HCT116 (cell line): Measurements from ENCODE around the gene CORO7. TPM values are rescaled to one million over a fixed set of nuclear protein-coding genes. Genes with fewer than 3 reads are reported as not detected.

ENCODE experiments used
- ATAC-seq: fragments of 200-7000 bp; cut with Tn5 transposase; 2 replicates; pipeline ENCODE4 v1.9.1; 2020; ENCODE audit warnings: mild to moderate bottlenecking, moderate library complexity
- BruUV-seq: library from RNA; stranded (reverse); fragments of 400-500 nt; replicated peaks from 2 replicates; lab custom pipeline; 2021; lab: Mats Ljungman, UMichigan
- CTCF ChIA-PET: fragments of 300-600 bp; sonication (Branson Sonifier 250); formaldehyde crosslinking; loops from one replicate; lab custom pipeline; 2021; ENCODE audit warnings: antibody characterized with exemption; lab: Charles Lee
- POLR2A ChIA-PET: fragments of 300-600, 350-600 bp; sonication (Branson Sonifier 250); formaldehyde crosslinking; loops from one replicate; lab custom pipeline; 2021; ENCODE audit warnings: antibody characterized with exemption; lab: Charles Lee
- RAD21 ChIA-PET, 2 experiments: fragments of 300-600 bp; sonication (Branson Sonifier 250); formaldehyde crosslinking; loops; one replicate each; lab custom pipeline; 2023; ENCODE audit warnings: low total read pairs in 2 of 2; ENCODE audit not compliant: uncharacterized antibody in 2 of 2, unreplicated experiment in 2 of 2, low non-redundant PET in 1 of 2; lab: Charles Lee
- DNase-seq: peaks from one replicate; pipeline ENCODE4 v3.0.0-alpha.2; 2010; ENCODE audit warnings: low read depth, low spot score
- H2AFZ ChIP-seq: fragments of 200-600 bp; shearing (Covaris generic), sonication (generic); 2 replicates; pipeline ENCODE4 v1.6.1; 2017; ENCODE audit warnings: low read depth, mixed run types, mixed read lengths, antibody characterized with exemption, low read length; ENCODE audit not compliant: poor library complexity, severe bottlenecking
- H3K27ac ChIP-seq: 2 replicates; pipeline ENCODE4 v1.5.1; 2012; ENCODE audit warnings: low read depth, low read length
- H3K27me3 ChIP-seq: fragments of 200-600 bp; sonication (generic); 2 replicates; pipeline ENCODE4 v1.6.1; 2016; ENCODE audit warnings: mixed run types, low read length, mixed read lengths; ENCODE audit not compliant: insufficient read depth
- H3K36me3 ChIP-seq, 2 experiments: fragments of 200-500 bp in 1 of 2; fragments of 200-600 bp in 1 of 2; sonication (Bioruptor generic) in 1 of 2; sonication (generic) in 1 of 2; 2 replicates each; pipeline versions ENCODE4 v1.5.1 to v1.6.1; 2014 to 2016; ENCODE audit warnings: low read length in 2 of 2, inconsistent platforms in 1 of 2, mixed read lengths in 1 of 2, mixed run types in 1 of 2; ENCODE audit not compliant: insufficient read depth in 2 of 2, control insufficient read depth in 1 of 2
- H3K4me1 ChIP-seq, 2 experiments: fragments of 200-600 bp in 1 of 2; sonication (generic) in 1 of 2; 2 replicates each; pipeline versions ENCODE4 v1.5.1 to v1.6.1; 2012 to 2017; ENCODE audit warnings: low read length in 2 of 2, inconsistent platforms in 1 of 2, mild to moderate bottlenecking in 1 of 2, mixed read lengths in 1 of 2, mixed run types in 1 of 2, moderate library complexity in 1 of 2; ENCODE audit not compliant: insufficient read depth in 2 of 2, control insufficient read depth in 1 of 2
- H3K4me2 ChIP-seq: fragments of 200-600 bp; sonication (generic); 2 replicates; pipeline ENCODE4 v1.6.1; 2017; ENCODE audit warnings: mixed run types, low read length, mixed read lengths
- H3K4me3 ChIP-seq, 2 experiments: fragments of 200-600 bp in 1 of 2; sonication (generic) in 1 of 2; replicated peaks in 1 of 2; 2 replicates each; pipeline ENCODE4 v1.5.1; 2011 to 2016; ENCODE audit warnings: low read length in 2 of 2, control low read depth in 1 of 2, low read depth in 1 of 2, mild to moderate bottlenecking in 1 of 2, mixed read lengths in 1 of 2, mixed run types in 1 of 2
- H3K79me2 ChIP-seq: fragments of 200-600 bp; sonication (generic); 2 replicates; pipeline ENCODE4 v1.6.1; 2017; ENCODE audit warnings: mild to moderate bottlenecking, mixed run types, low read length, moderate library complexity, mixed read lengths; ENCODE audit not compliant: insufficient read depth
- H3K9ac ChIP-seq: fragments of 200-600 bp; sonication (generic); 2 replicates; pipeline ENCODE4 v1.6.1; 2016; ENCODE audit warnings: low read length, mixed read lengths
- H3K9me2 ChIP-seq: fragments of 200-600 bp; sonication (generic), shearing (Covaris generic); 2 replicates; pipeline ENCODE4 v1.6.1; 2017; ENCODE audit warnings: mixed run types, mild to moderate bottlenecking, moderate library complexity; ENCODE audit not compliant: insufficient read depth
- H3K9me3 ChIP-seq, 2 experiments: fragments of 200-500 bp in 1 of 2; fragments of 200-600 bp in 1 of 2; sonication (Bioruptor generic) in 1 of 2; sonication (generic) in 1 of 2; 2 replicates each; pipeline ENCODE4 v1.6.1; 2014 to 2017; ENCODE audit warnings: low read length in 2 of 2, mixed read lengths in 2 of 2, inconsistent platforms in 1 of 2, low read depth in 1 of 2, mild to moderate bottlenecking in 1 of 2, mixed run types in 1 of 2, moderate library complexity in 1 of 2; ENCODE audit not compliant: control insufficient read depth in 1 of 2, insufficient read depth in 1 of 2
- H4K20me1 ChIP-seq: fragments of 200-600 bp; sonication (generic), shearing (Covaris generic); 2 replicates; pipeline ENCODE4 v1.6.1; 2017; ENCODE audit warnings: mixed run types, mild to moderate bottlenecking, moderate library complexity; ENCODE audit not compliant: insufficient read depth
- JUND ChIP-seq: IDR thresholded peaks from 2 replicates; pipeline ENCODE4 v1.6.1; 2012
- POLR2A ChIP-seq: IDR thresholded peaks from 2 replicates; pipeline ENCODE4 v1.7.0; 2011; ENCODE audit warnings: borderline replicate concordance; ENCODE audit not compliant: insufficient read depth, insufficient read length; ENCODE audit errors: extremely low read depth
- SIN3A ChIP-seq: IDR thresholded peaks from 2 replicates; pipeline ENCODE4 v1.6.1; 2012; ENCODE audit warnings: low read depth
- TCF7L2 ChIP-seq: IDR thresholded peaks from 2 replicates; pipeline ENCODE4 v1.7.0; 2011; ENCODE audit warnings: borderline replicate concordance, inconsistent platforms; ENCODE audit not compliant: insufficient read depth, insufficient read length; ENCODE audit errors: extremely low read depth
- YY1 ChIP-seq: IDR thresholded peaks from 2 replicates; pipeline ENCODE4 v1.6.1; 2011; ENCODE audit warnings: low read length, low read depth, moderate library complexity, mild to moderate bottlenecking; ENCODE audit not compliant: insufficient replicate concordance; ENCODE audit errors: extremely low read depth
- ZFX ChIP-seq: fragments of 450-650 bp; IDR thresholded peaks from 2 replicates; pipeline ENCODE4 v1.6.1; 2017
- intact Hi-C: fragments of 100-400 bp; cut with micrococcal nuclease; formaldehyde crosslinking; loops from 2 replicates; pipeline ENCODE4 v1.10.0; 2022
- total RNA-seq: library from RNA; stranded (reverse); gene quantifications from one replicate; pipeline ENCODE4 v1.2.1, GENCODE V29; 2021; ENCODE audit not compliant: unreplicated experiment
- TF ChIP-seq, protein P1 (sequence below), 3 experiments: fragments of 200-600 bp in 1 of 3; sonication (generic) in 1 of 3; IDR thresholded peaks in 2 of 3; conservative IDR thresholded peaks in 1 of 3; 2 replicates each; pipeline ENCODE4 v1.5.1; 2012 to 2017; ENCODE audit warnings: low read depth in 2 of 3, low read length in 2 of 3, antibody characterized with exemption in 1 of 3, borderline replicate concordance in 1 of 3, control low read depth in 1 of 3, mild to moderate bottlenecking in 1 of 3, mixed read lengths in 1 of 3, mixed run types in 1 of 3, moderate library complexity in 1 of 3; ENCODE audit not compliant: insufficient read depth in 1 of 3

The CORO7 gene
- total RNA-seq, 1 experiment from 2014 or later, result 21.3 TPM

DNA sequence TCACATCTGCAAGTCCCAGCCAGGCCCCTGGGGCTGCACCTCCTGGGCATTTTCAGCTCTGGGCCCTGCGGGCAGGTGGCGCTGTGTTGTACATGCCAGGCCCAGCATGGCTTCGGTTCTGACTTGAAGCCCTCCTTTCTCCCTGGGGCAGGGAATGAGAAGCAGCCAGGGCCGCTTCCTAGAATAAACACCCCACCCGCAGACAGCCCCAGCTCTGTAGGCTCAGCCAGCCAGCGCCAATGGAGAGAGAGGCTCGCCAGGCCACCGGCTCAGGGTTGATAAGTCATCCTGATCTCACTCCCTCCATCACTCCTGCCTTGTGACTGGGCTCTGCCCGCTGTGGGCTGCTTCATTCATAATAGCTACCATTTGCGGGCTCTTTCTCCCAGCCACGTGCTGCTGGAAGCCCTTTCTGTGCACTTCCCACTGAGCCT, 106.5 kb downstream of the CORO7 start:
- peaks cover 30 to 62% of the 10 kb centered on the region in 2 experiments for H3K4me1 ChIP-seq
- H3K9ac ChIP-seq, result peak overlapping the region; percentile 10; the same call in 1 of the 2 replicates
- no peaks in the 10 kb centered on the region for H3K36me3 ChIP-seq
- peak overlapping the region; percentile 78 for H3K4me2 ChIP-seq
- H3K27ac ChIP-seq, result peak overlapping the region; percentile 23; the same call in 1 of the 2 replicates
- no peaks in the 10 kb centered on the region for H3K27me3 ChIP-seq
- CTCF ChIA-PET, result interaction anchor here (0.7 to 5.7 kb wide), 10 partner anchors 8 to 93 kb away, joined by 3 to 40 read pairs (median 9); partner anchors contain the start of gene TFAP4
- H3K9me3 ChIP-seq, result no peaks in the 10 kb centered on the region
- ATAC-seq, result peak; percentile 57
- H3K4me3 ChIP-seq, result no peak overlapping the region
- peak overlapping the region; percentile 0 for H2AFZ ChIP-seq
- BruUV-seq, result no TSS peak
- TF ChIP-seq SIN3A, result no peak
- TF ChIP-seq, protein P1, sequence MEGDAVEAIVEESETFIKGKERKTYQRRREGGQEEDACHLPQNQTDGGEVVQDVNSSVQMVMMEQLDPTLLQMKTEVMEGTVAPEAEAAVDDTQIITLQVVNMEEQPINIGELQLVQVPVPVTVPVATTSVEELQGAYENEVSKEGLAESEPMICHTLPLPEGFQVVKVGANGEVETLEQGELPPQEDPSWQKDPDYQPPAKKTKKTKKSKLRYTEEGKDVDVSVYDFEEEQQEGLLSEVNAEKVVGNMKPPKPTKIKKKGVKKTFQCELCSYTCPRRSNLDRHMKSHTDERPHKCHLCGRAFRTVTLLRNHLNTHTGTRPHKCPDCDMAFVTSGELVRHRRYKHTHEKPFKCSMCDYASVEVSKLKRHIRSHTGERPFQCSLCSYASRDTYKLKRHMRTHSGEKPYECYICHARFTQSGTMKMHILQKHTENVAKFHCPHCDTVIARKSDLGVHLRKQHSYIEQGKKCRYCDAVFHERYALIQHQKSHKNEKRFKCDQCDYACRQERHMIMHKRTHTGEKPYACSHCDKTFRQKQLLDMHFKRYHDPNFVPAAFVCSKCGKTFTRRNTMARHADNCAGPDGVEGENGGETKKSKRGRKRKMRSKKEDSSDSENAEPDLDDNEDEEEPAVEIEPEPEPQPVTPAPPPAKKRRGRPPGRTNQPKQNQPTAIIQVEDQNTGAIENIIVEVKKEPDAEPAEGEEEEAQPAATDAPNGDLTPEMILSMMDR (IDR thresholded peaks at IDR 0.05 in 2 of 3, conservative IDR thresholded peaks at IDR 0.05 in 1 of 3; ENCODE audit: borderline replicate concordance in 1 of 3, insufficient read depth in 1 of 3, low read depth in 2 of 3, low read length in 2 of 3), result peak in 2 of 3 experiments; percentile 87 to 90; a peak in 4 of 6 replicates
- no peak for TF ChIP-seq ZFX
- TF ChIP-seq JUND, result no peak
- no peak for TF ChIP-seq TCF7L2
- TF ChIP-seq POLR2A, result no peak
- TF ChIP-seq YY1, result peak; percentile 48
- TF ChIP-seq, all 23 proteins: peak for 2
- Histone ChIP-seq H3K79me2 (peaks cover 10% of the 10 kb centered on the region), H4K20me1 (no peaks in the 10 kb centered on the region), H3K9me2 (no peaks in the 10 kb centered on the region)
- ChIA-PET RAD21 (interaction anchor here in 1 of 2 experiments (1.2 kb wide), 1 partner anchor 11 kb away, joined by 3 read pairs; no protein-coding TSS in a partner anchor), POLR2A (interaction anchor here (1.0 to 1.7 kb wide), 2 partner anchors 9 to 38 kb away, joined by 3 to 4 read pairs; partner anchors contain the start of gene TFAP4)
- intact Hi-C loops, result no loop called here
- DNase-seq, result peak; percentile 61
